Right lobe of liver (tissue), 6 donors: Measurements from ENCODE around the gene C20orf141. TPM values are rescaled to one million over a fixed set of nuclear protein-coding genes. Genes with fewer than 3 reads are reported as not detected.

ENCODE experiments used
- ATAC-seq, 4 donors: fragments of 200-7000 bp; cut with Tn5 transposase; one replicate each; pipeline ENCODE4 v1.9.1; 2020; ENCODE audit warnings: mild to moderate bottlenecking in 4 of 4, moderate library complexity in 4 of 4
- DNase-seq, 3 donors: peaks; one replicate each; pipeline ENCODE4 v3.0.0-alpha.2; 2020
- H3K27ac ChIP-seq, 3 donors: fragments of 200-600 bp; one replicate each; pipeline ENCODE4 v1.8.0; 2022
- H3K27me3 ChIP-seq, 2 donors: fragments of 200-600 bp; one replicate each; pipeline ENCODE4 v1.8.0; 2022
- H3K36me3 ChIP-seq, 4 donors: fragments of 200-600 bp; sonication (generic) in 1 of 4; one replicate each; pipeline versions ENCODE4 v1.5.1 to v1.8.0; 2017 to 2022; ENCODE audit warnings: control low read depth in 1 of 4
- H3K4me1 ChIP-seq, 4 donors: fragments of 200-600 bp; sonication (generic) in 1 of 4; one replicate each; pipeline versions ENCODE4 v1.5.1 to v1.8.0; 2017 to 2022; ENCODE audit warnings: control low read depth in 1 of 4
- H3K4me3 ChIP-seq, 3 donors: fragments of 200-600 bp; one replicate each; pipeline ENCODE4 v1.8.0; 2022
- H3K9me3 ChIP-seq, 4 donors: fragments of 200-600 bp; sonication (generic) in 1 of 4; one replicate each; pipeline versions ENCODE4 v1.5.1 to v1.8.0; 2017 to 2022; ENCODE audit warnings: control low read depth in 1 of 4
- POLR2A ChIP-seq: fragments of 450-650 bp; IDR thresholded peaks from one replicate; pipeline ENCODE4 v1.6.1; 2017; ENCODE audit warnings: antibody characterized with exemption, mild to moderate bottlenecking
- WGBS: methylation state at CpG from one replicate; pipeline ENCODE4 v1.1.6; 2018; ENCODE audit warnings: low coverage, low lambda C conversion rate; ENCODE audit not compliant: insufficient coverage; ENCODE audit errors: missing lambda C conversion rate; 5-methylcytosine and 5-hydroxymethylcytosine counted together
- intact Hi-C, 2 donors: fragments of 100-400 bp; cut with DNase I; formaldehyde crosslinking; loops; one replicate each; pipeline versions ENCODE4 v1.11.2 to v1.14.1; 2022
- total RNA-seq, 6 experiments: library from RNA; depleted of rRNA in 2 of 6; stranded (reverse); fragments of >200 nt in 2 of 6; fragmentation: NEBNext Ultra II Directional in 3 of 6; extraction: Animal tissue kit (Norgen Biotek cat#: 25700) in 3 of 6; gene quantifications; one replicate each; pipeline versions ENCODE4 v1.1.0 to v1.2.4, GENCODE V29; 2016 to 2023
- TF ChIP-seq, protein P1 (sequence below), 4 donors: fragments of 200-600 bp in 3 of 4; fragments of 450-650 bp in 1 of 4; IDR thresholded peaks; one replicate each; pipeline versions ENCODE4 v1.5.1 to v1.8.0; 2016 to 2022; ENCODE audit warnings: antibody characterized with exemption in 4 of 4, mild to moderate bottlenecking in 2 of 4
- donor health status: DM: no; HTN: yes; CAD: no.
- donor health status: DM: no; HTN: no; CAD: no.
- donor health status: DM: no; HTN: no; CAD: no.
- donor health status: DM: no; HTN: yes; CAD: no.
- donor health status: DM: no; HTN: yes; CAD: no.

C20orf141 gene
- total RNA-seq, 6 experiments from 2014 or later = not detected

DNA sequence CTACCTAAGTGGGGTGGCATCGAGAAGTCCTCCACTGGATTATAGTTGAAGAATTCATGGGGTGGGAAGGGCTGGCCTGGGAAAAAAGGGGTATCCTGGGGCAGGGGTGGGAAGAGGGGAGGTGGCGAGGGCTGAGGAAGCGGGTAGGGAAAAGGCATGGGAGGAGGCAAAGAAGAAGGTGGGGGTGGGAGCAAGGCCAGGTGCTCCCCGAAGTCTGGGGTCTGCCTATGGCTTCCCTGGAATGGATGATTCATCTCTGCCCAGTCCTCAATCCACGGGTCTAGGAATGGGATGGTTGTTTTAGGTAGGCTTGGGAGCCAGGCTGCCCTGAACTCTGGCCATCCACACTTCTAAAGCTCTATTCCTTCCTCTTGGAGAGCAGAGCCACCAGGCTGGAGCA, 21.2 kb downstream of the C20orf141 start:
- no peak for DNase-seq

DNA sequence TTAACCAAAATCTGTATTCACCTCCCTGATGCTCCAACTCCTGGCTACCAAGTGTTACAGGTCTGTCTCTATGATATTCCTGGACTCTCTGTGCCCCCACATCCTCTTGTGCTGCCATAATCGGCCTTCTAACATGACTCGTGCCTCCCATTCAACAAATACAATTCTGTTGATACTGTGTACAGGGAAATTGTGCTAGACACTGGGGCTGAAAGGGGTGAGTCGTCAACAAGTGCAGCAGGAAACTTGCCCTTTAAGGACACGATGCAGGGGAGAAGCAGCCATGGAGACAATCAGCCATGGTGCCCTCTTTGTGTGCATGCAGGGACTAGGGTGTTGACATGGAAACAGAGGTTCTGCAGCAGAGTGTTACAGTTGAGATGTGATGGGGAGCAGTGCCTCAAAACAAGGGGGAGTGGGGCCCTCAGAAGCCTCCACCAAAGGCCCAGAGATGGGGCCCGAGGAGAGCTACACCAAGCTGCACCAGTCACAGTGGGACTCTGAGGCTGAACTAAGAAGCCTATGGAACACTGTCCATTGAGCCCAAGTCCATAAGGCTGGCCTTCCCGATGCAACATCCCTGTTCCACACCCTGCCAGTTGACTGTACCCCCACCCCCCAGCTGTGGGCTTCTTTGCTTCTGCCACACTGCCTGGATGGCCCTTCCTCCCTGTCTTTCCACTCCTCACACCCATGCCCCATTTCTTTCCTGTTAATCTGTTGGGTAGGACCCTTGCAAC, 22.6 kb downstream of the C20orf141 start:
- Histone ChIP-seq H3K4me1 (peaks cover 0 to 17% (median 2%) of the 10 kb centered on the region in 4 donors), H3K36me3 (no peaks in the 10 kb centered on the region), H3K9me3 (no peaks in the 10 kb centered on the region), H3K27me3 (no peaks in the 10 kb centered on the region), H3K27ac (no peak overlapping the region), H3K4me3 (no peak overlapping the region)
- TF ChIP-seq POLR2A = no peak
- TF ChIP-seq, protein P1, sequence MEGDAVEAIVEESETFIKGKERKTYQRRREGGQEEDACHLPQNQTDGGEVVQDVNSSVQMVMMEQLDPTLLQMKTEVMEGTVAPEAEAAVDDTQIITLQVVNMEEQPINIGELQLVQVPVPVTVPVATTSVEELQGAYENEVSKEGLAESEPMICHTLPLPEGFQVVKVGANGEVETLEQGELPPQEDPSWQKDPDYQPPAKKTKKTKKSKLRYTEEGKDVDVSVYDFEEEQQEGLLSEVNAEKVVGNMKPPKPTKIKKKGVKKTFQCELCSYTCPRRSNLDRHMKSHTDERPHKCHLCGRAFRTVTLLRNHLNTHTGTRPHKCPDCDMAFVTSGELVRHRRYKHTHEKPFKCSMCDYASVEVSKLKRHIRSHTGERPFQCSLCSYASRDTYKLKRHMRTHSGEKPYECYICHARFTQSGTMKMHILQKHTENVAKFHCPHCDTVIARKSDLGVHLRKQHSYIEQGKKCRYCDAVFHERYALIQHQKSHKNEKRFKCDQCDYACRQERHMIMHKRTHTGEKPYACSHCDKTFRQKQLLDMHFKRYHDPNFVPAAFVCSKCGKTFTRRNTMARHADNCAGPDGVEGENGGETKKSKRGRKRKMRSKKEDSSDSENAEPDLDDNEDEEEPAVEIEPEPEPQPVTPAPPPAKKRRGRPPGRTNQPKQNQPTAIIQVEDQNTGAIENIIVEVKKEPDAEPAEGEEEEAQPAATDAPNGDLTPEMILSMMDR (IDR thresholded peaks at IDR 0.05) = no peak
- WGBS = 90% methylated on average over 4 of the region's 6 CpGs
- ATAC-seq (no peak), DNase-seq (no peak)
- intact Hi-C loops = no loop called here

More for the DNA sequence above, 21.2 kb downstream of the C20orf141 start:
- Histone ChIP-seq H3K27me3 (no peaks in the 10 kb centered on the region), H3K4me3 (no peak overlapping the region), H3K27ac (no peak overlapping the region), H3K4me1 (peaks cover 0 to 8% (median 2%) of the 10 kb centered on the region in 4 donors), H3K36me3 (no peaks in the 10 kb centered on the region), H3K9me3 (no peaks in the 10 kb centered on the region)
- ATAC-seq = no peak
- TF ChIP-seq, protein P1 (IDR thresholded peaks at IDR 0.05) = no peak
- no peak for TF ChIP-seq POLR2A
- intact Hi-C loops = no loop called here
- 93% methylated on average over 4 of the region's 5 CpGs for WGBS

DNA sequence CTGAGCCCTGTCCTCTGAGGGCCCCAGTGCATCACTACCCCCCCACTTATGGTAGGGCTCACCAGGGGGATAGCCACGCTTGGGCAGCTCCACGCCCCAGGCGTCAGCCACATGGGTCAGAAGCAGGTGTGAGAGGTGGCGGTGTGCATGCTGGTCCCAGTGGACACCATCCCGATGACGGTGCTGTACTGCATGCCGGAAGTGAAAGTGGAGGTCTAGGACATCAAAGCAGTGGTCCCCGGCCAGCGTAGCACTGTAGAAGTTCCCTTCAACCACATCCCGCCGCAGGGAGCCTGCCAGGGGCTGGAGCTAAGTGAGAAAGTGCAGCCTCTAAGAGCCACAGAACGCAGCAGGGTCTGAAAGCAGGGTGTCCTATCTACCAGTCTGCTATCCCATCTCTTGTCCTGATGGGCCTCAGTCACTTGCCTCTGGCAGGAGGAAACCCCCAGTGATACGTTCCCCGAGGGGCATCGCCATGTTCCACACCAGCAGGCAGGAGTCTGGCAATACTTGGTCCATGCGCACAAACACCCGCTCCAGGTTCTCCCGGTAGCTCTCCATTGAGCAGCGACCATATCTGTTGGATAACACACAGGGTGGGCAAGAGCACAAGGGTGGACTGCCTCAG, 23.5 kb downstream of the C20orf141 start:
- WGBS = 100% methylated on average over 5 of the region's 19 CpGs
- H3K27me3 ChIP-seq = no peaks in the 10 kb centered on the region
- no peak overlapping the region for H3K27ac ChIP-seq
- no peaks in the 10 kb centered on the region for H3K9me3 ChIP-seq
- no peak overlapping the region for H3K4me3 ChIP-seq
- intact Hi-C loops = no loop called here
- no peak for DNase-seq
- no peaks in the 10 kb centered on the region for H3K36me3 ChIP-seq
- ATAC-seq = no peak
- peaks cover 0 to 17% (median 2%) of the 10 kb centered on the region in 4 donors for H3K4me1 ChIP-seq
- TF ChIP-seq, protein P1 (IDR thresholded peaks at IDR 0.05) = no peak
- no peak for TF ChIP-seq POLR2A

DNA sequence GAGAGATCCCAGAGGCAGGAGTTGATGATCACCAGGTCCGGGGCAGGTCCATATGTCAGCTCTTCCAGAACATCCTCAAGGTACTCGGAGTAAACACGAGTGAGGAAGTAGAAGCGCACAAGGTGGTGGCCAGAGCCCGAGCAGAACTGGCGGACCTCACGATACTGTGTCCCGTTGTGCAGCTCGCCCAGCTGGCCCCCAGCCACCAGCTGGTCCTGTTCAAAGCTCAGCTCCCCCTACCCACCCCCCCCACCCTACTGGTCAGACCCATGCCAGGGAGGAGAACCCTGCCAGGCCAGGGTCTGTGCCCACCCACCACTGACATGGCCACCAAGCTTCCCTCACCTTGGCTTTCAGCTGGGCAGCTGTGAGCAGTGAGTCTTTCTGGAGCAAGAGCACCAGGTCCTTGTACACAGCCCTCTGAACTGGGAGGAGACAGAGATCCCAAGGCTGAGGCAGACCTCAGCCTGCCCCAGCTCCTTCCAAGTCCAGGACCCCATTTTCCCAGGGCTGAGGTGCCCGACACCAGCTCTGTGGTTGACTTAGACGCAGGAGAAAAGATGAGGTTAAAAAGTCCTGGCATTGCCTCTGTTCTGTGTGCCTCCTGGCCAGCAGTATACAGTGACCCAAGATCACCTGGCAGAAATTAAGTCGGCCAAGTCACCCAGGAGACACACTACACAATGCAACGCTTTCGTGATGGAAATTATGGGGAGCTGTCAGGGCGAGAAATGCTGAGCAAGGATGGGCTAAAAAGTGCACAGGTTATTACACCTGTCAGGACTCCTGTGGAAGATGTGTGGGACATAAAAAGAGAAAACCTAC, 24.3 kb downstream of the C20orf141 start:
- Histone ChIP-seq H3K27me3 (no peaks in the 10 kb centered on the region), H3K9me3 (no peaks in the 10 kb centered on the region), H3K4me1 (peaks cover 0 to 17% (median 2%) of the 10 kb centered on the region in 4 donors), H3K27ac (no peak overlapping the region), H3K36me3 (no peaks in the 10 kb centered on the region), H3K4me3 (no peak overlapping the region)
- TF ChIP-seq, protein P1 (IDR thresholded peaks at IDR 0.05) = no peak
- TF ChIP-seq POLR2A = no peak
- intact Hi-C loops = no loop called here
- ATAC-seq (no peak), DNase-seq (no peak)
- WGBS = 82% methylated on average over 3 of the region's 15 CpGs
